Measurements from ENCODE around the gene TTC16. TPM values are rescaled to one million over a fixed set of nuclear protein-coding genes. Genes with fewer than 3 reads are reported as not detected.

Gene TTC16
- total and polyA plus RNA-seq, 2 of the 8 experiments (the other 6 are each of a cell fraction or from before 2014, with no cell fraction given), result 0.03 TPM; not detected in 1

DNA sequence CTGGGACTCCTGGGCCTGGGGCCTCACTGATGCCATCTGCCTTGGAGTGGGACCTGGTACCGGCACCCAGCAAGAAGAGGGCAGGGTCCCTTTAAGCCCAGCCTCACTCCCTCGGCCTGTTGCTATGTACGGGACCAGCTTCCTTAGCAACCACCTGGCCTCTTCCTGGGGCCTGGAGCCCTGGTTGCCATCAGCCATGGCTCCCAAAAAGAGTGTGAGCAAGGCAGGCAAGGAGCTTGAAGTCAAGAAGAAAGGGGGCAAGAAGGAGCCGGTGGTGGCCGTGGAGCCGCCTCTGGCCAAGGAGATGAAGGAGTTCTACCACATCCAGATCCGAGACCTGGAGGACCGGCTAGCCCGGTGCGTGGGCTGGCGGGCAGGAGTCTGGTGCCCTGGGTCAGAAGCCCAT, 9.0 kb upstream of the TTC16 start, which contains the start of gene CFAP157:
Gene CFAP157, plus strand, starts transcription at position 153 of the 406 bp plus-strand sequence. Its CDS starts 44 bp downstream, at position 197.
- Histone ChIP-seq H2BK20ac (ENCODE audit: low read length) (no peak within 1 kb of the TSS), H3K23me2 (ENCODE audit: low read depth, low read length) (no peaks in the 10 kb centered on the region), H3K9me3 (ENCODE audit: insufficient read depth in 2 of 2, low read depth in 1 of 2, low read length in 1 of 2) (no peaks in the 10 kb centered on the region), H2BK12ac (ENCODE audit: low read depth, low read length) (peak within 1 kb of the TSS; percentile 55), H3K36me3 (ENCODE audit: control insufficient read depth in 2 of 4, insufficient read depth in 4 of 4, low read length in 3 of 4) (no peaks in the 10 kb centered on the region), H4K8ac (ENCODE audit: extremely low read depth, insufficient read depth, low read length) (peak within 1 kb of the TSS; percentile 38), H3K27ac (ENCODE audit: low read depth, low read length) (peak within 1 kb of the TSS; percentile 6; the same call in 1 of the 2 replicates), H4K5ac (ENCODE audit: insufficient read length, low read depth, low read length) (no peak within 1 kb of the TSS), H3K4me1 (replicated peaks in 1 of 4; ENCODE audit: control insufficient read depth in 3 of 4, insufficient read depth in 4 of 4, low read length in 3 of 4) (peaks cover 0 to 20% (median 13%) of the 10 kb centered on the region in 4 experiments; a peak in 6 of 7 replicates), H3K4ac (replicated peaks; ENCODE audit: insufficient read length, low read depth, low read length) (peak within 1 kb of the TSS; percentile 44), H3K56ac (replicated peaks; ENCODE audit: insufficient read length, low read depth, low read length) (no peak within 1 kb of the TSS), H3K27me3 (replicated peaks in 1 of 4; ENCODE audit: control insufficient read depth in 3 of 4, extremely low read depth in 1 of 4, insufficient read depth in 3 of 4, low read length in 3 of 4) (no peaks in the 10 kb centered on the region; a peak in 2 of 7 replicates), H3K18ac (ENCODE audit: extremely low read depth, low read length) (no peak within 1 kb of the TSS; the same call in 1 of the 2 replicates), H3K23ac (ENCODE audit: insufficient read length) (no peak within 1 kb of the TSS), H3K79me1 (ENCODE audit: low read depth, low read length) (no peaks in the 10 kb centered on the region), H2AFZ (ENCODE audit: low read length) (no peak within 1 kb of the TSS), H2BK15ac (ENCODE audit: low read length) (no peak within 1 kb of the TSS; the same call in 1 of the 2 replicates), H3K4me3 (ENCODE audit: extremely low read depth in 1 of 4, insufficient read depth in 2 of 4, low read depth in 3 of 4, low read length in 4 of 4) (no peak within 1 kb of the TSS), H3K4me2 (ENCODE audit: insufficient read depth in 1 of 2, low read depth in 2 of 2, low read length in 2 of 2) (peak within 1 kb of the TSS in 1 of 2 experiments; percentile 12; a peak in 2 of 4 replicates), H2AK5ac (ENCODE audit: low read depth, low read length) (no peak within 1 kb of the TSS), H4K20me1 (replicated peaks in 1 of 2; ENCODE audit: control insufficient read depth in 1 of 2, insufficient read depth in 2 of 2, low read length in 2 of 2) (no peaks in the 10 kb centered on the region), H2BK5ac (ENCODE audit: low read depth, low read length) (no peak within 1 kb of the TSS), H3K14ac (ENCODE audit: insufficient read length) (no peak within 1 kb of the TSS), H2BK120ac (replicated peaks; ENCODE audit: low read depth, low read length) (no peak within 1 kb of the TSS), H3K9ac (replicated peaks in 1 of 4; ENCODE audit: extremely low read depth in 1 of 4, low read depth in 3 of 4, low read length in 3 of 4) (no peak within 1 kb of the TSS), H4K91ac (replicated peaks; ENCODE audit: insufficient read length, low read length) (no peak within 1 kb of the TSS), H3K79me2 (ENCODE audit: control insufficient read depth in 1 of 2, insufficient read depth in 2 of 2, low read length in 2 of 2) (no peaks in the 10 kb centered on the region)
- 84% methylated on average over 11 of the region's 11 CpGs; no CpG with 5 or more reads in 1 of the 2 experiments for WGBS, 2 experiments (ENCODE audit: extremely low coverage in 1 of 2, insufficient coverage in 1 of 2, insufficient read length in 1 of 2, insufficient replicate concordance in 2 of 2, low coverage in 1 of 2, low lambda C conversion rate in 2 of 2, missing lambda C conversion rate in 1 of 2)
- TF ChIP-seq BCL11A (IDR thresholded peaks at IDR 0.05; ENCODE audit: low read depth in 2 of 2, low read length in 2 of 2) (no peak), CHD2 (IDR thresholded peaks at IDR 0.05; ENCODE audit: low read length) (no peak), CBX8 (IDR thresholded peaks at IDR 0.05; ENCODE audit: borderline replicate concordance, low read depth, low read length) (no peak), SP2 (IDR thresholded peaks at IDR 0.05; ENCODE audit: low read length) (no peak)
- TF ChIP-seq, protein P1, sequence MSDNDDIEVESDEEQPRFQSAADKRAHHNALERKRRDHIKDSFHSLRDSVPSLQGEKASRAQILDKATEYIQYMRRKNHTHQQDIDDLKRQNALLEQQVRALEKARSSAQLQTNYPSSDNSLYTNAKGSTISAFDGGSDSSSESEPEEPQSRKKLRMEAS (IDR thresholded peaks at IDR 0.05), result 0 out of 2 replicates have a peak, but pooled peaks have one; percentile 13
- CTCF ChIA-PET (ENCODE audit: partially characterized antibody), result interaction anchor here (0.5 to 2.8 kb wide), 13 partner anchors 9 to 217 kb away, joined by 3 to 10 read pairs (median 3); partner anchors contain the start of gene TOR2A
- no peak for FAIRE-seq
- POLR2A ChIA-PET (ENCODE audit: partially characterized antibody), result interaction anchor here (0.6 to 2.5 kb wide), 4 partner anchors 8 to 103 kb away, joined by 3 to 17 read pairs (median 3); partner anchors contain the start of genes PTRH1 and TTC16
- peak in 1 of 2 experiments; percentile 68 for DNase-seq (ENCODE audit: low read depth in 1 of 2, low spot score in 2 of 2)
